Kidney epithelial cell (primary cell): ENCODE measurements around the gene AHCTF1. TPM values are rescaled to one million over a fixed set of nuclear protein-coding genes. Genes with fewer than 3 reads are reported as not detected.

Source experiments
- DNase-seq: peaks from one replicate; pipeline ENCODE4 v3.0.0-alpha.2; 2010; ENCODE audit warnings: low read depth
- H3K27me3 ChIP-seq: 2 replicates; pipeline ENCODE4 v1.6.0; 2011; ENCODE audit warnings: low read length; ENCODE audit not compliant: control insufficient read depth, insufficient read depth
- H3K36me3 ChIP-seq: 2 replicates; pipeline ENCODE4 v1.5.1; 2011; ENCODE audit warnings: low read length; ENCODE audit not compliant: control insufficient read depth, insufficient read depth
- H3K4me3 ChIP-seq: 2 replicates; pipeline ENCODE4 v1.5.1; 2011; ENCODE audit warnings: low read depth, mild to moderate bottlenecking, control low read depth, low read length
- total RNA-seq: library from RNA; depleted of rRNA; stranded (reverse); fragments of >200 nt; gene quantifications from 2 replicates; pipeline ENCODE4 v1.2.3, GENCODE V29; 2015
- TF ChIP-seq, protein P1 (sequence below): IDR thresholded peaks from 2 replicates; pipeline ENCODE4 v1.5.1; 2011; ENCODE audit warnings: mild to moderate bottlenecking, moderate library complexity, low read length, control low read depth, inconsistent platforms; ENCODE audit not compliant: insufficient read depth, poor library complexity, severe bottlenecking

AHCTF1 gene
- total RNA-seq, 1 donor from 2014 or later, result 23.1 TPM

DNA sequence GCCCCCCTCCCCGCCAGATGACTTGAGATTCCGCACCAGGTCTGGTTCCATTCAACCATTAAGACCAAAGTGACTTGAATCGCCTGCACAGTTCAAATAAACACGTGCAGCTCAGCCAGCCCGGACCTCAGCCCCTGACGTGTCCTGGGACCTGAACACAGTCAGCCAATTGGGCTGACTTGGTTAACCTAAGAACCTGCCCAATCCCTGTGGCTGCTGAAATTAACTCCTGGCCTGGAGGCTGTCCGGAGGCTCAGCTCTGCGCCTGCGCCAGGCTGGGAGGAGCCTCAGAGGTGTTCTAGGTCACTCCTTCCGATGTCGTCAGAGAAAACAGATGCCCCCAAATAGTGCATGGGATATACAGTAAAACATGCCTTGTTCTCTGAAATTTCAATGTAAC lies 134.2 kb downstream of the AHCTF1 start:
- Histone ChIP-seq H3K4me3 (no peak overlapping the region), H3K36me3 (no peaks in the 10 kb centered on the region), H3K27me3 (peaks cover 3% of the 10 kb centered on the region)
- TF ChIP-seq, protein P1, sequence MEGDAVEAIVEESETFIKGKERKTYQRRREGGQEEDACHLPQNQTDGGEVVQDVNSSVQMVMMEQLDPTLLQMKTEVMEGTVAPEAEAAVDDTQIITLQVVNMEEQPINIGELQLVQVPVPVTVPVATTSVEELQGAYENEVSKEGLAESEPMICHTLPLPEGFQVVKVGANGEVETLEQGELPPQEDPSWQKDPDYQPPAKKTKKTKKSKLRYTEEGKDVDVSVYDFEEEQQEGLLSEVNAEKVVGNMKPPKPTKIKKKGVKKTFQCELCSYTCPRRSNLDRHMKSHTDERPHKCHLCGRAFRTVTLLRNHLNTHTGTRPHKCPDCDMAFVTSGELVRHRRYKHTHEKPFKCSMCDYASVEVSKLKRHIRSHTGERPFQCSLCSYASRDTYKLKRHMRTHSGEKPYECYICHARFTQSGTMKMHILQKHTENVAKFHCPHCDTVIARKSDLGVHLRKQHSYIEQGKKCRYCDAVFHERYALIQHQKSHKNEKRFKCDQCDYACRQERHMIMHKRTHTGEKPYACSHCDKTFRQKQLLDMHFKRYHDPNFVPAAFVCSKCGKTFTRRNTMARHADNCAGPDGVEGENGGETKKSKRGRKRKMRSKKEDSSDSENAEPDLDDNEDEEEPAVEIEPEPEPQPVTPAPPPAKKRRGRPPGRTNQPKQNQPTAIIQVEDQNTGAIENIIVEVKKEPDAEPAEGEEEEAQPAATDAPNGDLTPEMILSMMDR, result no peak
- DNase-seq, result no peak

DNA sequence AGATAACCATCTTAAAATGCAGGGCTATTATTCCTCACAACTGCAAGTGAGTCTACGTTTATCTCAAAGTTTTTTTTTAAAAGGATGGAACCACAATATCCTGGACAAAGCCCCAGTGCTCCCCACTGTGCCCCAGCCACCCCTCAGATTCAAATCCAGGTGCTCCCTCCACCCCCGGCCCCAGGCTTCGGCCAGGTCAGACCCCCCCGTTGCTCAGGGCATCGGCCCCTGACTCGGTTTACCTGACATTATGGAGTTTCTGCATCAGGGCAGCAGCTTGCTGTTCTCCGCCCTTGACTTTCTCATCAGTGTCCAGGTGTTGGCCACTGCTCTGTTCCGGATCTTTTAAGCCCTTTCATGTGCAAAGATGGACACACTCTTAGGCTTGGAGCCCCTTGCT lies 134.6 kb downstream of the AHCTF1 start:
- TF ChIP-seq, protein P1, result no peak
- no peak for DNase-seq

DNA sequence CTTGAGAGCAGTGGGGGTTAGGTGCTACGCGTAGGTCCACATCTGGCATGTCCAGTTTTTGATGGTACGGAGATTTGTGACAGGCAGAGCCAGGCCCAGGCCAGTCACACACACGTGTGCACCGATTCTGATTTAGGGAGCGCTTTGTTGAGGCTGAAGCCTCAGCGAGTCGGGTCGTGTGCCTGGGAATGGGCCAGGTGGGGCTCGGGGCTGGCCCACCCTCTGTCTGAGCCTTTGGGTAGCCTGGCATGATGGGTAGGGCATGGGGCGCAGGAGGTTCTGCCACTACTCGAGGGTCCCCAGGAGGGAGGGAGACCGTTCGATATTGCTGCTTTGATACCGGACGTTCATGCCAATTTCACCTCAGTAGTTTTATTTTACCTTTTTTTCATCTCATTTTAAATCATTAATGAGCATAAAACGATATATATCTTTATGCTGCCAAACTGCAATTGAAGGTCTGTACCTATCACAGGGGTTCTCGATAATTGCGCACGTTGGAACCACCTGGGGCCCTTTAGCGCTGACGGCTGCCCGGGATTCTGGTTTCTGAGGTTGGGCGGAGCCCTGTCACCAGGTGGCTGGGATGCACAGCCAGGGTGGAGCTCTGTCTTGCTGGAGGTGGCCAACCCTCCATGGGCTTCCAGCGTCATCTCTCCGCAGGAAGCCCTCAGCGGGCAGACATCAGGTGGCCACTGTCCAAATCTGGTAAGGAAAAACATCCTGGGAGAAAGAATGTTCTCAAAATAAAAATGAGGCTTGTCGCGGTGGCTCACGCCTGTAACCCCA lies 135.6 kb downstream of the AHCTF1 start:
- Histone ChIP-seq H3K36me3 (no peaks in the 10 kb centered on the region), H3K4me3 (no peak overlapping the region), H3K27me3 (peaks cover 3% of the 10 kb centered on the region)
- TF ChIP-seq, protein P1, result no peak
- DNase-seq, result no peak

More for the DNA sequence above, 134.6 kb downstream of the AHCTF1 start:
- peaks cover 3% of the 10 kb centered on the region for H3K27me3 ChIP-seq
- H3K36me3 ChIP-seq, result no peaks in the 10 kb centered on the region
- no peak overlapping the region for H3K4me3 ChIP-seq

DNA sequence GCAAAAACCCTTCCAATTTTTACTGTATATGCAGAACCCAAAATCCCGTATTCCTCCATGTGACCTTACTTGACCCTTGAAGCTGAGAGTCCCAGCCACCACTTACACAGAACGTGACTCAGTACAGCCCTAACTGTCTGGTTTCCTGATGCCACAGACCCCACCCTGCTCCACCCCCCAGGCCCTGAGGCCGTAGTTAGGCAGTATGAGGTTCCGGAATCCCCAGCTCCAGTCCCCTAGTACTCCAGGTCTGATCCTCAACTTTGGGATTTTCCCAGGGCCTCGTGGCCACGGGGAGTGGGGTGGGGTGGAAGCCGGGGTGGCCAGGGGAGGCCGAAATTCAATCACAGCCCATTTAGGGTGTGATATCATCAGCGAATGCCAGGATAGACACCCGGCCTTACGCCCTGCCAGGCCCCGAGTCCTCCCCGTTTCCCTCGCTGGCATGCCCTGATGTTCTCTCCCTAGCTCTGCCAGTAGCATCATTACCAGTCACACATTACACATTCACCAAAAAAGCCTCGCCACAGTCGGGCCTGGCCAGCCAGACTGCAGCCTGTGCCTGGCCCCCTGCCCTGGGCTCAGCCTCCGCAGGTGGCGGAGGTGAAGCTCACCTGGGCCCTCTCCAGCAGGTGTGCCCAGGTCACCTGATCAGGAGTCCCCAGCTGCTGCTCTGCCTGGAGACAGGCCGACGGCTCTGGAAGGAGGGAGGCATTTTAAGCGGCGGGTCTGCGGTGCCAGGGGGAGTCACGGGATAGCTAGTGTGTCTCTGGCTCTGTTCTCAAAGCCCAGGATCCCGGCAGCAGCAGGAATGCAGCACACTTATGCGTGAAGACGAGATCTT lies 136.7 kb downstream of the AHCTF1 start:
- Histone ChIP-seq H3K36me3 (no peaks in the 10 kb centered on the region), H3K4me3 (no peak overlapping the region), H3K27me3 (peaks cover 3% of the 10 kb centered on the region)
- TF ChIP-seq, protein P1, result no peak
- DNase-seq, result no peak

DNA sequence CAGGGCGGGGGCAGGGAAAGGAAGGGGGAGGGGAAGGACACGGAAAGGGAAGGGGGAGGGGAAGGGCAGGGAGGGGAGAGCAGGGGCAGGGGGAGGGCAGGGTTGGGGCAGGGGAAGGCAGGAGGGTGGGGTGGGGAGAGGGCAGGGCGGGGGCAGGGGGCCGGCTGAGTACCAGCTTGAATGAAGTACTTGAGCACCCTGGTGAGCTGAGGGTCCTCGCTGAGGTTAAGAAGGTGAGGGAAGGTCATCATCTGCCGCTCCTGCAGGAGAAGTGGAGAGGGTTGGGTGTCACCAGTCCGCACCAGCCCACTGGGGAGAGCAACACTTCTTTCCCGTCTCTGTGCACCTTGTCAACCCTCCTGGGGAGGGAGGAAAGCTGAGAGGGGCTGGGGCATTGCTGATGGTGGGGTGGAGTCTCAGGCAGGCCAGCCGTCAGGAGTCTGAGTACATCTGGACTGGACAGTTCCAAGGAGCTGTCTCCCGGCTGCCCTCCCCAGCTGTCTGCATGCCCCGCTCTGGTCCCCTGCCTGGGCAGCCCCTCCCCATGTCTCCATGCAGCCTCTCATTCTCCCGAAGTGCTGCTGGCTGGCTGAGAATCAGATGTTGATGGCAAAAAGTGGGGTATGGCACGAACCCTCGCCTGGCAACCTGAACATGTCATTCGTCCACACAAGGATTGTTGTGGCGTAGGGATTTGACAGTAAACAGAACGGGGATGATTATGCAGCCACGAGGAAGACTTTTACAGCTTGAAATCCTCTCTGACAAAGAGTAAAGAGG lies 137.5 kb downstream of the AHCTF1 start:
- no peak for DNase-seq
- H3K4me3 ChIP-seq, result no peak overlapping the region
- no peaks in the 10 kb centered on the region for H3K36me3 ChIP-seq
- peaks cover 3% of the 10 kb centered on the region for H3K27me3 ChIP-seq
- TF ChIP-seq, protein P1, result no peak
